Measurements from ENCODE around the gene HDAC11.
"Not testable (repeated sequence)": the region's sequence is repeated elsewhere in the genome, so short reads cannot be mapped to it uniquely, and the experiment has no call there.

The HDAC11 gene

DNA sequence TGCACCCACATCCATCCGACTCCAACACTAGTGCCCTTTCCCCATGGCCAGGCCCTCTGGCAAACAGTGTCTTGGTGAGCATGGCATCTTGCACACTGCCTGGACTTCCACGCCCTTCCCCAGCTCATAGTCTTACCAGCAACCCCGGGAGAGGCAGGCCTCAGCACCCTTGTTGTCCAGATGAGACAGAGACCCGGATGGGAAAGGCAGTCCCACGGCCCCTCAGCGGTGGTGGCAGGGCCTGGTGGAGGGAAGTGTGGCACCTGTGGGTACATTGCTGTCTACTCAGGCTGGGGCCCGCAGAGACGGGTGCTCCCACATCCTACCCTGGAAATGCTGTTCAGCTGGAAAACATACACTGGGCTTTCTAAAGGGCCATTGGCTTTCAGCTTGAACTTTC lies 28.4 kb downstream of the HDAC11 start:
- no peak for DNase-seq

DNA sequence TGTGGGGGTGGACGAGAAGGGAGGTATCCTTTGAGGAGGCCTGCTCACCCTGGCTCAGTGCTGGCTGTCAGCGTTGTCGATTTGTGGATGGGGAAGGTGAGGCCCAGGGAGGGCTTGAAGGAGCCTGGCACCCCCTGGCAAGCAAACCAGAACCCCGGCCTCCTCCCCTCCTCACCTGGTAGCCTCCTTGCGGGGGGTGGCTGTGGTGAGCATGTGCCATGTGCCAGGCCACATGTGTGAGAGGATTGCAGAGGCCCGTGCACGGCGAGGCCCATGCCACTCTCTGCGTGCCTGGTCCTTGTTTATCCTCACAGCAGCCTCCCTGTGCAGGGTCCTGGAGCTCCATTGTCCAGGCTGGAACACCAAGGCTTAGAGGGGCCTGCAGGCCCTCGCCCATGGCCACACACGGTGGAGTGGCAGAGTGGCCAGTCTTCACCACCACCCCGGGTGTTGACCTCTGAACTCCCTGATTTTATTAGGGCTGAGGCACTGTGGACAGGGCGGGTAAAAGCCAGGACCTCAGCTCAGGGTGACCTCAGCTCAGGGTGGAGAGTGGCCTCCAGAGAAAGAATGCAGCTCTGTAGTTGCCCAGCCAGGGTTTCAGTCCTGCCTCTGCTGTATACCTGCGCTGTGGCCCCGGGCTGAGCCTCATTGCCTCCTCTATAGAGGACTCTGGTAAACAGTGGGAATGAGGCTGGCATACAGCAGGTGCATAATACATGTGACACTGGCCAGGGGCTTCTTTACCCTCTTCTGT lies 29.1 kb downstream of the HDAC11 start:
- no peak for DNase-seq

DNA sequence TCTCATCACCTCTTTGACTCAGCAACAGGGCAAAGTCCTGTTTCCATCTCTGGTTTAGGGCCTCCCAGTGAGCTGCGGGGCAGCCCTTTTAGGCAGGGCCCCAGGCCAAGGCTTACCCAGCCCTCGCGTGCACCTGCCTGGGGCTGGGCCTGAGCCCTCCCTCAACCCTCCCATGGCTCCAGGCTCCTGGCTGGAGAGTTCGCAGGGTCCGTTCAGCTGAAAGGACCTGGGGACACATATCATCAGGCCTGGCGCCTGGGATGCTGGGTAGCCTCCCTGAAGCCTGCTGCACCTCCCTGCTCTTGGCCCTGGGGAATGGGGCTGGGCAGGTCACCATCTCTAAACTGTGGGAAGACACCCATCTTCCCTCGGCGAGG lies 29.7 kb downstream of the HDAC11 start:
- no peak for DNase-seq

DNA sequence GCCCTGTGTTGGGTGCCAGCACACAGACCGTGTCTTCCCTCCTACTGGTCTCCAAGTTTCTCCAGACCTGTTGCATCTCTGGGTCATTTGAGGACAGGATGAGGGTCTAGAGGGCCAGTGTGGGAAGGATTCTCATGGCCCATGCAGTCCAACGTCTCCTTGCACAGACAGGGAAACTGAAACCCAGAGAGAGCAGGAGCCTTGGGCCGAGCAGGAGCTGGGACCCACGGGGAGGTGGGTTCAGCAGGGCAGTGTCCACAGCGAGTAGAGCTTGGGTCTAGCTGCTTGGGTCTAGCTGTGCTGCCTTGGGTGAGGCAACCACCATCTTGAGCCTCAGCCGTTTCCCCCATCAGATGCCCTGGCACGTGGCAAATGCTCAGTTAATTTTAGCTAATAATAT lies 32.3 kb downstream of the HDAC11 start:
- no peak for DNase-seq

DNA sequence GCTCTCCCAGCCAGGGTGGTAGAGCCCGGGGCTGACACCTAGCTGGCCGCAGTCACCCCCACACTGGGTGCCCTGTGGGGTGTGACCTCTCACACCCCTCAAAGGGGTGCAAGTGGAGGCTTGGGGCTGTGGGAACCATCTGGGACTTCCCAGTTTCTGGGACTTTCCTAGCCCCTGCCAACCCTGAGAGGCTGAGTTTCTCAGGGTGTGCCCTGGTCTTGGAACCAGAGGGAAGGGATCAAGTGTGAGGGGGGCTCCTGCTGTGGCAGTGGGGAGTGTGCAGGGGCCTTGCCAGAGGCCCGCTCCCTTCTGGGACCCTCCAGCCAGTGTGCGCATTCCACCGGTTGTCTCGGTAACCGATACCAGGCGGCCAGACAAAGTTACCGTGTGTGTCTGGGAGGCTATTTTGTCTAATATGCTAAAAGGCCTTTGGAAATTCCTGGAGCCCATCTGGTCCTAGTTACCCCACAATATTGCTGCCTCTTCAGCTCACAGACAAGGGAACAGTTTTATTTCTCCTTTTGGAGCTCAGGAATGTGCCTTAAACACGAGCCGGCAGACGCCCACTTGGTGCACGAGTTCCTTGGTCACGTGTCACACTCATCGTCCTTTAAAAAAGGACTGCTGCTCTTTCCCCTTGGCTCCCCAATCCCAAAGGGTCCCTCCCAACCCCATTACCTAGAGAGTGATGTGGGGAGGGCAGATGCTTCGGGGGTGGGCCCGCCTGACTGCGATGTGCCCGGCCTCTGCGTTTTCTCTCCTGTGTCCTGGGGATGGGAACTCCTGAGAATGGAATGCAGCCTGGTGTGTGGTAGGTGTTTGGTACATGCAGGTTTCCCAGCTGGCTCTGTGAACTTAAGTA lies 33.2 kb downstream of the HDAC11 start:
- DNase-seq = no peak

DNA sequence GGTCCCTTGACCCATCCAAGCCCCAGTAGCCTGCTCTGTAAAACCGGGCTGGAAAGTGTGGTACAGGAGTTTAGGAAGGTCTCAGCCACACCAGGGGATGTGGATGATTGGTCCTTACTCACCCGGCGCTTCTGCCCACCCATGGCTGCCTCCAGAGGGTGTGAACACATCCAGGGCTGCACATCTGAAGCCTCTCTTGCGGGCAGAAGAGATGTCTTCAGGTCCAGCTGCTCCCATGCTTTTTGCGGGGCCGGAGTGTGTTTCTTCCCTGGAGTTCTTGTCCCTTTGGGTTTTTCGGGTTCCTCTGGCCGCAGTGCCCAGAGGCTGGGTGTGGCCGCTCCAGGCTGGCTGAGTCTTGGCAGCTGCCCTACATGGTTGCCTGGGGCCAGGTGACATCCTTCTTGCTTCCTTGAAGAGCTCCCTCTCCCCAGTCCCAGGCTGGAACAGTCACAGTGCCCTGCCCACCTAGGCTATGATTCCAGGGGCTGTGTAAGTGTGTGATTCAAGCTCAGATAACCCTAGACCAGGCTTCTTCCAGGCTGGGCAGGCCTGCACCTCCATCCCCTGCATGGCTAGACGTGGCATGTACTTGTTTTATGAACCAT lies 33.9 kb downstream of the HDAC11 start:
- no peak for DNase-seq

DNA sequence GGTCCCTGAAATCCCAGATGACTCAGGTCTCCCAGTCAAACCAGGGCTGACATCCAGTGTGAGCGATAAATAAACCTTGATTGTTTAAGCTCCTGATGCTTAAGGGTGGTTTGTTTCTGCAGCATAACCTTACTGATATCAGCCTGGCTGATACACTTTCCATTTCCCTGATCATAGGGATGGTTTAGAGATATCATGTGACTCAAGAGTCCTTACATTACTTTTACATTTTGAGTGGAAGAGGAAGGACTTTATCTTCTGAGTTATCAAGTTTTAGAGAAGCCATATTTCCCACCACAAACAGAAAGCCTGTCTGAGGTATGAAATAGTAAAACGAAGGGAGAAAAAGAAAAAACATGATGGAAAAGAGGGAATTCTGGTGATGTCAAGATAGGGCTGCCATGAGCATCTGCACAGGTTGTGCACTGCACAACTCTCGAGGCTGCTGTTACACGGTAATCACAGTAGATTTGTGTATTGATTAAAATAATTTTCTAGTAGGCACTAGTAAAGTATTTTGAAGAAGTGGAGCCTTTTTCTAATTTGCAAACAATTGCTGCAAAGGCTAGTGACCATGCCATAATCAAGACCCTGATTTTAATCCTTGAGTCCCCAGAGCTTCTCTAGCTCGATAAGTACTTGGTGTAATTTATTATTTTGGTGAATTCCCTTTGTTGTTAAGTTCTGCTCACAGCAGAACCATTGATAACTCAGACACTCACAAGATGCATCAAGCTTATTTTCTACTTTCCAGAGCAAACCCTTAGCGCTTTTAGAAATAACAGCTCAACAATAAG lies 34.7 kb downstream of the HDAC11 start:
- DNase-seq = no peak

DNA sequence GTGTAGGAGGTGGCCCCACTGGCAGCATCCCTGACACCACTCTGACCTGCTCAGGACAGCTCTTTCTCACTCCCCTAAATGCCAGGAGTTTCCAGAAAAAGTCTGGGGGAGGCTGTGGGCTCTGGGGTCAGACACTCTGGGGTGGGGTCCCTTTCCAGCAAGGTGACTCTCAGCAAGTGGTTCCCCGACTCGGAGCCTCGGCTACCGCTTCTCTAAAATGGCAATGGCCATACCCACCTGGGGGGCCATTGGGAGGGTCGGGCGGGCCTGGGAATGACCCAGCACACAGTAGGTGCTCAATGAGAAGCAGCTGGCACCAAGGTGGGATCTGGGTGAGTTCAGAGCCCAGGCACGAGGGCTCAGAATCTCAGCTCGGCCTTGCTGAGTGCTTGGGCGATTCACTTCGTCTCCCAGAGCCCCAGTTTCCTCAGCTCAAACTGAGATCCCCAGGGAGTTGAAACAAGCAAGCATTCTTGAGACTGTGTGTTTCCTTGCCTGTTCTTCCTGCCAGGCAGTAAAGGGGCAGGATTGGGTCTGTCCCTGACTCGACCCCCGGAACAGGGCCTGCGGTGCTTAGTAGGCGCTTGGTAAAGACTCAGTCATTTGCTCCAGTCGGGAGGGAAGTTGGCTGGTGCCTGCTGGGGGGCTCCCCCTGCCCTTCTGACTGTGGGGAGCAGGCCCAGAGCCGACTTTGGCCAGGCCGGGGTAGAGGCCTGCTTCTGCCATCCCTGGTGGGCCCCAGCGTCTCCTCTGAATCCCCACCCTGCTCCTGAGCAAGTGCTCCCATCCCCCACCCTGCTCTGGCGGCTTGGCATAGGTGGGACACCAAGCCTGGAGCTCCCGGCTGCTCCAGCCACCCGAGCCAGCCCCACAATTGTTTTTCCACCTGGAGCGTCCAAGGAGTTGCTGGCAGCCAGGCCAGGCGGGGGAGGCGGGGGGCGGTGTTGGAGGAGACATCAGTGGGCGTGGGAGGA lies 36.0 kb downstream of the HDAC11 start:
- DNase-seq = no peak

DNA sequence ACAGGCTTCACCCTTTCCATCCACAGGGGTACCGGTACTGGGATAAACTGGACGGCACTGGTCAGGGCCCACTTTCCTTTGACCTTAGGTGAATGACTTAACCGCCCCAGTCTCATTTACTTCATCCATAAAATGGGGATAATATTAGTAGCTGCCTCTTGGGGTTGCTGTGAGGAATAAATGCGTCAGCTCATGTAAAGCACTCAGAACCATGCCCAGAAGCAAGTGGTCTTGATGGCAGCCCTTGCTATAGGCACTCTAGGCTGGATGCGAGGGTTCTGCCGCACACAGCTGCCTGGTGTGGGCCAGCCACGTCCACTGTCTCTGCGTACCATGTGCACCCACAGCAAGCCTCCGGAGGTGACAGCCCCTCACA lies 36.6 kb downstream of the HDAC11 start:
- no peak for DNase-seq

DNA sequence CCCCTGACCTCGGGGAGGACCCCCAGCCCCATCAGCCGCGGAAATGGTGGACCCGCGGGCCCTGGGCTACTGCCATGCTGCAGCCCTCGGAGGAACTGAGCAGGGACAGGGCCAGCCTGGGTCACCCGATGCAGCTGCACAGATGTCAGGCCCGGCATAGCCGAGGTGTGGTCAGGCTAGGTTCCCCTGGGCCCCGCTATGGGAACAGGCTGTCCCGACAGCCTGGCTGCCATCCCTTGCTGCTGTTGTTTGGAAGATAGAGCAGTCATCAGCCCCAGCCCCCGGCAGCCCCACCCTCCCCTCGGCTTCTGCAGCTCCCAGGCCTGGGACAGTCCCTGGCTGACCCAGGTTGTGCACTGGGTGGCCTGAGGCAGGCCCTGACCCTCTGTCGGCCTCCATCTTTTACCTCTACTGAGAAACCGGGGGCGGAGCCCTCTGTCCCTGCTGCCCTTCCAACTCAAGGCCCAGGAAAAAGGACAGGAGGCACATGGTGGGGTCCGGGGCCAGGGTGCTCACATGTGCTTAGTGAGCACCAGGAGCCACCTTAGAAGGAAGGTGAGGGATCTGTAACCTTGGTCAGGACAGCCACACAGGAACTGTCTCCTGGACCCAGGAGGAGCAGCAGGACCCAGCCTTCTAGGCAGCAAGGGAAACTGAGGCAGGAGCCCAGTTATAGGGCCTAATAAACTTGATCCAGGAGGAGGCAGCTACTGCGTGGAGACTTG lies 37.3 kb downstream of the HDAC11 start:
- DNase-seq = no peak

DNA sequence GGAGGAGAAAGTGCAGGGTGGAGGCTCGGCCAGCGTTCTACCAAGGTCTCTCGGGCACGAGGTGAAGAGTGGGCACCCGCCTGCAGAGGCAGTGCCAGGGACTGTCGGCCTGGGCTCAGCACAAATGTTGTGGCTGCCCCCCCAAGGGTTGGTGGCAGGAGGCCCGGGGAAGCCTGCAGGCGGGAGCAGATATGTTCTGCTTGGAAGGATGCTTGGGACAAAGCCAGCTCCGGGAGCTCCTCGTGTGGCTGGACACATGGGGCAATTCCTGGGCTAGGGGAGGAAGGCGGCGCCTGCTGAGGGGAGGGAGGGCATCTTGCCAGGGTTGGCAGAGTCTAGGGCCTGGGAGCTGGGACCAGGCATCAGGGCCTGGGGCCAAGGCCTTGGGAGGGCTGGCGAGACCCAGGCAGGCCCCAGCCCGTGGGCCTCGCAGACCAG lies 38.4 kb downstream of the HDAC11 start:
- no peak for DNase-seq

DNA sequence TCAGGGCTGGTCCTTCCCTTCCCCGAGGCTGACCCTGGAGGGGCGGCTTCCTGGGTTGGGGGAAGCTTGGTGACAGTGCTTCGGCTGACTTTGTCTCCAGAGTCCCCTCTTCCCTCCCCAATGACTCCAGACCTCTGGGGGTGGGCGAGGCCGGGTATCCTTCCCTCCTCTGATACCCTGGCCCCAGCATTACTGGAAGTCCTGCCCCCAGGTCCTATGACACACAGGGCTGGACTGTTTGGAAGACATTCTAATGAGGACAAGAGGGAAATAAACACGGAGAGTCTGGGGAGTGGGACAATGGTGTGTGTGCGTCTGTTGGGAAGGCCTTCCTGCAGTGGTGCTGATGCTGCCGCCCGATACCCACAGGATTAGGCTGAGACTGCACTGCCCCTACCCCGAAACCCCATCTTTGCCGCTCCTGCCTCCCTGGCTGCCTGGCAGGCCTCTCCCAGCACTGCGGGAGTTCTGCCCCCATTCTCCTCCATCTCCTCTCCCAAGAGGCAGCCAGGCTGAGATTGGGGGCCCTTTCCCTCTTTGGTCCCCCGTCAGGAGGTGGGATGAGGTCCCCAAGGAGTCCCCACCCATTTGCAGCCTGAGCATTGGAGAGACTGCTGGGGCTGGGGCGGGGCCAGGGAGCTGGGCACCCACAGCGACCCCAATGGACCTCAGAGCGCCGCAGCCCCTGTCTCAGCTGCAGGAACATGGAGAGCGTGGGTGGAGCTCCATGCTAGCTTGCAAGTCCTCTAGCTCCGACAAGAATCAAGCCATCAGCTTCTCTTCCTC lies 39.1 kb downstream of the HDAC11 start:
- no peak for DNase-seq

DNA sequence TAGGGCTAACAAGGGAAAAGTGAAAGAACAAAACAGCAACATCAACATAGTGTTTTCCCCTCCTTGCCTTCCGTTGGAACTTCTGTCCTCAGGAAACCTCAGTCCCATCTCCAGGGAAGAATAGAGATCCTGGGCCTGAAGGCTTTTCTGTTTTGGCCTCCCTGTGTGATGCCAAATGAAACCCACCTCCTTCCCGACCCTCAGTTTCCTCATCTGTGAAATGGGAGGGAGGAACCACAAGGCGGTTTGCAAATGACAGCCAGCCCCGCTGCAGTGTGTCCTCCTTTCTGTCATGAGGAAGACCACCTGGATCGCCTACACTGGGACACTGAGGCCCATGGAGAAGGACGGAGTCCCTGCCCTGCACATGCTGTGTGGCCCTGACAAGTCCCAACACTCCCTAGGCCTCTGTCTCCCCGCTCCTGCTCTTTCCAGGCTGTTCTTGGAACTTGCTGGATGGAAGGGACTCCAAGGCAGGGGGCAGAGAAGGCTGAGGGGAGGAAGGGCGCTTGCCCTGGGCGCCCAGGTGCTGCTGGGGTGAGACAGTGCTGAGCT lies 40.3 kb downstream of the HDAC11 start:
- no peak for DNase-seq

DNA sequence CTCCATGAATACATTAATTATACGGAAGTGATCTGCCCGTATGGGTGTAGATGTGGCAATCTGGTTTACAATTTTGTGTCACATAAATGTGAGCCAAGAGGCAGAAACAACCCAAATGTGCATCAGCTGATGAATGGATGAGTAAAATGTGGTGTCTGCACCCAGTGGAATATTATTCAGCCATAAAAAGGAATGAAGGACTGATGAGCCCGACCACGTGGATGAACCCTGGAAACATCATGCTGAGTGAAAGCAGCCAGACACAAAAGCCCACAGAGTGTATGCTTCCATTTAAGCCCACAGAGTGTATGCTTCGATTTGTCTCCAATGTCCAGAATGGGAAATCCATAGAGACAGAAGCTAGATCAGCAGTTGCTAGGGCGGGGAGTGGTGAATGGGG lies 41.2 kb downstream of the HDAC11 start:
- no peak for DNase-seq

DNA sequence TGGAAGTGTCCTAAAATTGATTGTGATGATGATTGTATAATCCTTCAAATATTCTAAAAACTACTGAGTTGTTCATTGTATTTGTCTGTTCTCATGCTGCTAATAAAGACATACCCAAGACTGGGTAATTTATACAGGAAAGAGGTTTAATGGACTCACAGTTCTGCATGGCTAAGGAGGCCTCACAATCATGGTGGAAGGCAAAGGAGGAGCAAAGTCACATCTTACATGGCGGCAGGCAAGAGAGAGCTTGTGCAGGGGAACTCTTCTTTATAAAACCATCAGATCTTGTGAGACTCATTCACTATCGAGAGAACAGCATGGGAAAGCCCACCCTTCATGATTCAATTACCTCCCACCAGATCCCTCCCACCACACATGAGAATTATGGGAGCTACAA lies 41.6 kb downstream of the HDAC11 start:
- not testable (repeated sequence) for DNase-seq

DNA sequence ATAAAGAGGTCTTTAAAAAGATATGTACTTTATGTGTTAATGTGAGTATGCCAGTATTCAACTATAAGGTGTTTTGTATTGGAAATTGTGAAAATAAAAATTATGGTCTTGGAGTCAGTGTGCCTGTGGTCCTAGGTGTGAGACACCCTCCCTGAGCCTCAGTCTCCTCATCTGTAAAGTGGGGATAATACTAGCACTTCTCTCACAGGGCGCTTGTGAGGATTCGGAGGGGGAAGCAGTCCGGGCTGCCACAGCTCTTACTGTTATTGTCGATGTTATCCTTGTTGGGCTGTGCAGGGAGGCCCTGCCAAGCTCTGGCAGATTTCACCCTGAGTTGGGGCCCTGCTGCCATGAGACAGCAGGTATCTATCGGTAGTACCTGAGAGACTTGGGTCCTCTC lies 42.1 kb downstream of the HDAC11 start:
- no peak for DNase-seq

DNA sequence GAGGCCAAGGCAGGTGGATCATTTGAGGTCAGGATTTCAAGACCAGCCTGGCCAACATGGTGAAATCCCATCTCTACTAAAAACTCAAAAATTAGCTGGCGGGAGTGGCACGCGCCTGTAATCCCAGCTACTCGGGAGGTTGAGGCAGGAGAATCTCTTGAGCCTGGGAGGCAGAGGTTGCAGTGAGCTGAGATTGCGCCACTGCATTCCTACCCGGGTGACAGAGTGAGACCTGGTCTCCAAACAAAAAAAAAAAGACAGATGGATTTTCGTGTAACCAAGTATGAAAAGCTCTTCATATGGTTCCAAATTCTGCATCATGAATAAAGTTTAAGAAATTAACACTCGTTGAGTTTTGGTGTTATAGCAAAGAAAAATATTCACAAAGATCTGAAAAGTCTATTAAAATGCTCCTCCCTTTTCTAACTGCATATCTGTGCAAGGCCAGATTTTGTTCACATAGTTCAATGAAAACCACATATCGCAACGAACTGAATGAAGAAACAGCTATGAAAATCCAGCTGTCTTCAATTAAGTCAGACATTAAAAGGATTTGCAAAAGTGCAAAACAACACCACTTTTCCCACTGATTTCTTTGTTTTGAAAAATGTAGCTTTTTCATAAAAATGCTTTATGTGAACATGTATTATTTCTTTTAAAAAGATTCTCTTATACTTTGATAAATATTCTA lies 45.0 kb downstream of the HDAC11 start:
- no peak for DNase-seq

DNA sequence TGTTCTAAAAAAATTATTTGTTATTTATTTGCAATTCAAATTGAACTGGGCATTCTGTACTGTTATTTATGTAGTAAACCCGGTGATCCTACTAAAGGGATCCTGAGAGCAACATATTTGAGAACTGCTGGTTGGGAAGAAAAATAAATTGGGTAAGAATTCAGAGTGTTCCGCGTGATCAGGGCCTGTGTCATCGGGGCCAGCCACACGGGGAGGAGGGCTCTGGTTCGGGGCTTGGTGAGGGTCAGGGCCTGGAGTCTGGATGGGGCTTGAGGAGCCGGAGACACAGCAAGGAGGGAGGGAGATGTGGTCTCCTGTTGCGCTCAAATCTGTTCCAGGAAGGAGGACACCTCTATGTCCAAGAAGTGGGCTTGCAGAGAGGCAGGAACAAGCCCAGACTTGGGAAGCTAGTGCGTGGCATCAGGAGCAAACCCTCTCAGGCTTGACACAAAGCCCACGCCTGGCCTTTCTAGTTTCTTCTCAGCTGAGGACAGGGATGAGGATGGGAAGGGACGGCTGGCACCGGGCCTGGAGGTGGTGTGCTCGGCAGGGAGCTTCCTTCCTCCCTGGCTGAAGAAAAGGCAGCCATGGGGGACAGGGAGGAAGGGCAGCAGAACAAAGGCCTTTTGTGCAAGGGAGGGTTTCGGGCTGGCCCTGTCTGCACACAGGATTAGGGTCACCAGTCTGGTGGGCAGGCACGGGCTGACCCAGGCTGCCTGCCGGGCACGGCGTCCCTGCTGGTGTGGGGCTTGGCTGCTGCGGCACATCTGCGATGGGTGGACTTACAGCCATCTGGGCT lies 45.9 kb downstream of the HDAC11 start:
- no peak for DNase-seq

DNA sequence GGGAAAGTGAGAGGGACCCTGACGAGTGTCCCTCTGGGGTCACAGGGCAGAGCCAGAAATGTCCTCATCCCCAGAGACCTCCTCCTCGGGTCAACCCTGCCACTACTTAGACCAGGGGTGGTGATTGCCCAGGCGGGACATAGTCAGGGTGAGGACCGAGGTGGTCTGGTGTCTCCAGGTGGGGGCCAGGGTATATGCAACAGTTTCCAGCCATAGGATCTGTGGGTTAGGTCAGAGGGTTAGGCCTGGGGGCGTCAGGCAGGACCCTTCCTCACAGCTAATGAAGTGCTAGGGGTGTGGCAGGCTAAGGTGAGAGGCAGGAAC lies 46.5 kb downstream of the HDAC11 start:
- no peak for DNase-seq
